Stimulated activated CD8-positive, alpha-beta memory T cell treated with anti-CD3 and anti-CD28 coated beads, Interleukin-7, amount 100 ng/mL, for 48 hours (primary cell): ENCODE data around the gene PDIA6.

Experiments
- DNase-seq, 2 donors: peaks; one replicate each; pipeline ENCODE4 v3.0.0-alpha.2; 2020; ENCODE audit warnings: low read depth in 1 of 2; ENCODE audit errors: extremely low read depth in 1 of 2

PDIA6 gene

GRCh38 chr2:10812362-10813162 is at the start of gene PDIA6:
Gene PDIA6 (minus strand): TSS chr2:10812785. CDS start chr2:10812696, 89 bp downstream.
- DNase-seq, result peak; percentile 89 to 93

GRCh38 chr2:10862330-10862729 is 49.7 kb upstream of the PDIA6 start:
- DNase-seq, result no peak

GRCh38 chr2:10861765-10862164 is 49.2 kb upstream of the PDIA6 start:
- no peak for DNase-seq

- DNase-seq, result no peak
Measured at GRCh38 chr2:10860814-10861325, 48.3 kb upstream of the PDIA6 start.

GRCh38 chr2:10860081-10860813 is 47.7 kb upstream of the PDIA6 start:
- DNase-seq, result no peak

GRCh38 chr2:10859278-10859677 is 46.7 kb upstream of the PDIA6 start:
- no peak for DNase-seq

GRCh38 chr2:10848541-10848940 is 36.0 kb upstream of the PDIA6 start:
- no peak for DNase-seq

- no peak for DNase-seq
Measured at GRCh38 chr2:10847008-10847407, 34.4 kb upstream of the PDIA6 start.

GRCh38 chr2:10846110-10846861 is 33.7 kb upstream of the PDIA6 start:
- DNase-seq, result no peak

- no peak for DNase-seq
Measured at GRCh38 chr2:10845640-10846039, 33.1 kb upstream of the PDIA6 start.

GRCh38 chr2:10844097-10844496 is 31.5 kb upstream of the PDIA6 start:
- no peak for DNase-seq

- no peak for DNase-seq
Measured at GRCh38 chr2:10842506-10842905, 29.9 kb upstream of the PDIA6 start.

GRCh38 chr2:10841547-10842219 is 29.1 kb upstream of the PDIA6 start:
- DNase-seq, result no peak

GRCh38 chr2:10839813-10840212 is 27.2 kb upstream of the PDIA6 start:
- no peak for DNase-seq

GRCh38 chr2:10838734-10839133 is 26.1 kb upstream of the PDIA6 start:
- no peak for DNase-seq

- no peak for DNase-seq
Measured at GRCh38 chr2:10837298-10838266, 25.0 kb upstream of the PDIA6 start.

GRCh38 chr2:10835052-10835970 is 22.7 kb upstream of the PDIA6 start:
- peak; percentile 53 to 68 for DNase-seq

GRCh38 chr2:10834068-10834655 is 21.6 kb upstream of the PDIA6 start:
- no peak for DNase-seq
